ENCODE results near the gene DPH1. TPM values are rescaled to one million over a fixed set of nuclear protein-coding genes. Genes with fewer than 3 reads are reported as not detected.

DPH1 gene
- total and polyA plus RNA-seq, 2 of the 4 experiments (the other 2 are of a cell fraction): 24.4 to 49.9 TPM

- no peak for TF ChIP-seq USF2 (IDR thresholded peaks at IDR 0.05; ENCODE audit: low read depth, low read length)
- no peak for TF ChIP-seq CEBPB (IDR thresholded peaks at IDR 0.05; ENCODE audit: low read depth, low read length)
- TF ChIP-seq CTCF (conservative IDR thresholded peaks at IDR 0.05; ENCODE audit: low read depth, low read length): no peak
Observed at GRCh38 chr17:2065949-2066400, 36.0 kb downstream of the DPH1 start (continued).
